IMR-90 (cell line): ENCODE measurements around the gene SPEG. TPM values are rescaled to one million over a fixed set of nuclear protein-coding genes. Genes with fewer than 3 reads are reported as not detected.

Source experiments
- ATAC-seq: fragments of 200-7000 bp; cut with Tn5 transposase; 2 replicates; pipeline ENCODE4 v1.9.1; 2020; ENCODE audit warnings: low read depth, mild to moderate bottlenecking, moderate library complexity
- BruUV-seq: library from RNA; stranded (reverse); fragments of 400-500 nt; replicated peaks from 2 replicates; lab custom pipeline; 2021; lab: Mats Ljungman, UMichigan
- CTCF ChIA-PET: fragments of 300-600 bp; formaldehyde crosslinking; extraction: SDS; loops from one replicate; lab custom pipeline; 2021; ENCODE audit warnings: antibody characterized with exemption; lab: Yijun Ruan, JAX
- POLR2A ChIA-PET: fragments of 300-600 bp; sonication (Branson Sonifier 250); formaldehyde crosslinking; loops from one replicate; lab custom pipeline; 2022; ENCODE audit warnings: antibody characterized with exemption; ENCODE audit not compliant: unreplicated experiment; lab: Charles Lee
- DNase-seq: peaks from one replicate; pipeline ENCODE4 v3.0.0; 2013
- H2AFZ ChIP-seq: replicated peaks from 2 replicates; pipeline ENCODE3; 2013; ENCODE audit warnings: low read length, mild to moderate bottlenecking; ENCODE audit not compliant: poor library complexity
- H2AK5ac ChIP-seq: 2 replicates; pipeline ENCODE4 v1.6.1; 2013; ENCODE audit warnings: low read depth, low read length, inconsistent platforms
- H2AK9ac ChIP-seq: replicated peaks from 2 replicates; pipeline ENCODE3; 2013; ENCODE audit warnings: mild to moderate bottlenecking, low read depth, low read length, moderate library complexity; ENCODE audit not compliant: poor library complexity
- H2BK120ac ChIP-seq: 2 replicates; pipeline ENCODE4 v1.6.1; 2013; ENCODE audit warnings: low read depth, low read length, inconsistent platforms
- H2BK15ac ChIP-seq: 3 replicates; pipeline ENCODE4 v1.6.1; 2013; ENCODE audit warnings: low read depth, low read length, inconsistent platforms
- H2BK20ac ChIP-seq: 2 replicates; pipeline ENCODE4 v1.6.1; 2013; ENCODE audit warnings: low read depth, mild to moderate bottlenecking, inconsistent platforms, low read length, moderate library complexity
- H2BK5ac ChIP-seq: 2 replicates; pipeline ENCODE4 v1.6.1; 2013; ENCODE audit warnings: mild to moderate bottlenecking, low read depth, low read length, inconsistent platforms; ENCODE audit not compliant: poor library complexity, severe bottlenecking
- H3K14ac ChIP-seq: replicated peaks from 2 replicates; pipeline ENCODE4 v1.6.1; 2013; ENCODE audit warnings: low read depth, low read length, inconsistent platforms
- H3K18ac ChIP-seq: 2 replicates; pipeline ENCODE4 v1.6.1; 2013; ENCODE audit warnings: low read depth, low read length, control low read depth
- H3K23ac ChIP-seq: 2 replicates; pipeline ENCODE4 v1.6.1; 2013; ENCODE audit warnings: low read depth, low read length, inconsistent platforms
- H3K27ac ChIP-seq: 2 replicates; pipeline ENCODE4 v1.5.1; 2013; ENCODE audit warnings: mild to moderate bottlenecking, control low read depth, low read length; ENCODE audit not compliant: insufficient read depth
- H3K27me3 ChIP-seq: 2 replicates; pipeline ENCODE4 v1.6.1; 2013; ENCODE audit warnings: low read length; ENCODE audit not compliant: control insufficient read depth, insufficient read depth
- H3K36me3 ChIP-seq: 2 replicates; pipeline ENCODE4 v1.6.1; 2013; ENCODE audit warnings: low read length, mixed read lengths; ENCODE audit not compliant: control insufficient read depth, insufficient read depth
- H3K4ac ChIP-seq: 2 replicates; pipeline ENCODE4 v1.6.1; 2013; ENCODE audit warnings: low read depth, low read length, inconsistent platforms
- H3K4me1 ChIP-seq: 2 replicates; pipeline ENCODE4 v1.6.1; 2013; ENCODE audit warnings: low read length, mixed read lengths; ENCODE audit not compliant: control insufficient read depth, insufficient read depth
- H3K4me2 ChIP-seq: 2 replicates; pipeline ENCODE4 v1.6.1; 2013; ENCODE audit warnings: low read depth, mild to moderate bottlenecking, control low read depth, low read length, moderate library complexity
- H3K4me3 ChIP-seq: 2 replicates; pipeline ENCODE4 v1.5.1; 2013; ENCODE audit warnings: low read depth, mild to moderate bottlenecking, control low read depth, low read length, moderate library complexity; ENCODE audit not compliant: insufficient read depth
- H3K56ac ChIP-seq: 2 replicates; pipeline ENCODE4 v1.6.1; 2013; ENCODE audit warnings: low read length, inconsistent platforms; ENCODE audit not compliant: insufficient read depth; ENCODE audit errors: extremely low read depth
- H3K79me1 ChIP-seq, 2 experiments: 2 replicates each; pipeline ENCODE4 v1.6.1; 2013; ENCODE audit warnings: low read length in 2 of 2, inconsistent platforms in 1 of 2, low read depth in 1 of 2
- H3K9ac ChIP-seq: 2 replicates; pipeline ENCODE4 v1.6.1; 2013; ENCODE audit warnings: low read depth, low read length, control low read depth
- H3K9me1 ChIP-seq: 2 replicates; pipeline ENCODE4 v1.6.1; 2013; ENCODE audit warnings: low read length, inconsistent platforms; ENCODE audit not compliant: insufficient read depth
- H3K9me3 ChIP-seq: 2 replicates; pipeline ENCODE4 v1.6.1; 2013; ENCODE audit warnings: low read length; ENCODE audit not compliant: control insufficient read depth, insufficient read depth
- H4K20me1 ChIP-seq: 2 replicates; pipeline ENCODE4 v1.6.1; 2013; ENCODE audit warnings: low read length, inconsistent platforms; ENCODE audit not compliant: insufficient read depth
- H4K5ac ChIP-seq: 2 replicates; pipeline ENCODE4 v1.6.1; 2013; ENCODE audit warnings: mild to moderate bottlenecking, low read depth, low read length, control low read depth
- H4K8ac ChIP-seq, 2 experiments: 2 replicates each; pipeline ENCODE4 v1.6.1; 2013; ENCODE audit warnings: low read depth in 2 of 2, low read length in 2 of 2, control low read depth in 1 of 2, inconsistent platforms in 1 of 2
- H4K91ac ChIP-seq: 2 replicates; pipeline ENCODE4 v1.6.1; 2013; ENCODE audit warnings: low read depth, low read length, inconsistent platforms; ENCODE audit not compliant: insufficient read depth
- BHLHE40 ChIP-seq: fragments of 150-350 bp; IDR thresholded peaks from 2 replicates; pipeline ENCODE4 v1.6.1; 2016; ENCODE audit warnings: mild to moderate bottlenecking, low read depth, low read length
- CEBPB ChIP-seq: IDR thresholded peaks from 2 replicates; pipeline ENCODE4 v1.6.1; 2012; ENCODE audit warnings: low read depth, low read length, improper control_type of control experiment
- CHD1 ChIP-seq: IDR thresholded peaks from 2 replicates; pipeline ENCODE4 v1.6.1; 2012; ENCODE audit warnings: low read depth, low read length, improper control_type of control experiment
- CTCF ChIP-seq: conservative IDR thresholded peaks from 2 replicates; pipeline ENCODE4 v1.5.1; 2012; ENCODE audit warnings: mild to moderate bottlenecking, low read depth, low read length, improper control_type of control experiment
- MAZ ChIP-seq: IDR thresholded peaks from 2 replicates; pipeline ENCODE4 v1.6.1; 2012; ENCODE audit warnings: low read depth, mild to moderate bottlenecking, low read length, improper control_type of control experiment, moderate library complexity, borderline replicate concordance
- MXI1 ChIP-seq: IDR thresholded peaks from 2 replicates; pipeline ENCODE4 v1.6.1; 2012; ENCODE audit warnings: low read depth, mild to moderate bottlenecking, low read length, moderate library complexity, borderline replicate concordance
- NFE2L2 ChIP-seq: fragments of 150-350 bp; IDR thresholded peaks from 2 replicates; pipeline ENCODE4 v1.6.1; 2016; ENCODE audit warnings: low read depth, mild to moderate bottlenecking, low read length
- POLR2A ChIP-seq: IDR thresholded peaks from 2 replicates; pipeline ENCODE4 v1.6.1; 2012; ENCODE audit warnings: mild to moderate bottlenecking, low read depth, low read length
- RAD21 ChIP-seq: IDR thresholded peaks from 2 replicates; pipeline ENCODE4 v1.6.1; 2012; ENCODE audit warnings: low read length, improper control_type of control experiment
- SMC3 ChIP-seq: fragments of 150-350 bp; IDR thresholded peaks from 2 replicates; pipeline ENCODE4 v1.6.1; 2016; ENCODE audit warnings: low read depth, mild to moderate bottlenecking, antibody characterized with exemption, low read length, moderate library complexity
- WGBS, 2 experiments: methylation state at CpG; one replicate each; pipeline versions ENCODE4 v1.1.5 to v1.1.7; 2013; ENCODE audit warnings: missing lambda C conversion rate in 2 of 2; ENCODE audit not compliant: insufficient read length in 1 of 2; ENCODE audit errors: extremely low coverage in 2 of 2; 5-methylcytosine and 5-hydroxymethylcytosine counted together
- dilution Hi-C: fragments of 300-500 bp; cut with HindIII; formaldehyde crosslinking; loops from one replicate; pipeline ENCODE4 v1.14.3; 2018; ENCODE audit warnings: low sequenced_read_pairs; ENCODE audit not compliant: unreplicated experiment
- in situ Hi-C: fragments of 300-500 bp; cut with MboI; formaldehyde crosslinking; loops from 3 replicates; pipeline ENCODE4 v1.14.3; 2019; ENCODE audit warnings: low sequenced_read_pairs, inconsistent platforms, mixed read lengths
- intact Hi-C: fragments of 100-400 bp; cut with micrococcal nuclease; formaldehyde crosslinking; loops from 2 replicates; pipeline ENCODE4 v1.10.0; 2022
- polyA plus RNA-seq, 3 experiments: library from polyadenylated mRNA; depleted of rRNA; stranded (reverse); fragments of >200 nt; gene quantifications; 2 replicates each; pipeline ENCODE4 v1.2.3, GENCODE V29; 2012; ENCODE audit warnings: low replicate concordance in 1 of 3
- total RNA-seq: library from RNA; depleted of rRNA; stranded (reverse); fragments of >200 nt; gene quantifications from 2 replicates; pipeline ENCODE4 v1.2.3, GENCODE V29; 2012
- TF ChIP-seq, protein P1 (sequence below): fragments of 150-350 bp; IDR thresholded peaks from 2 replicates; pipeline ENCODE4 v1.6.1; 2017; ENCODE audit warnings: mild to moderate bottlenecking, antibody characterized with exemption, low read length, low read depth

The SPEG gene
- total and polyA plus RNA-seq, 2 of the 4 experiments (the other 2 are of a cell fraction): 6.8 to 81.6 TPM

DNA sequence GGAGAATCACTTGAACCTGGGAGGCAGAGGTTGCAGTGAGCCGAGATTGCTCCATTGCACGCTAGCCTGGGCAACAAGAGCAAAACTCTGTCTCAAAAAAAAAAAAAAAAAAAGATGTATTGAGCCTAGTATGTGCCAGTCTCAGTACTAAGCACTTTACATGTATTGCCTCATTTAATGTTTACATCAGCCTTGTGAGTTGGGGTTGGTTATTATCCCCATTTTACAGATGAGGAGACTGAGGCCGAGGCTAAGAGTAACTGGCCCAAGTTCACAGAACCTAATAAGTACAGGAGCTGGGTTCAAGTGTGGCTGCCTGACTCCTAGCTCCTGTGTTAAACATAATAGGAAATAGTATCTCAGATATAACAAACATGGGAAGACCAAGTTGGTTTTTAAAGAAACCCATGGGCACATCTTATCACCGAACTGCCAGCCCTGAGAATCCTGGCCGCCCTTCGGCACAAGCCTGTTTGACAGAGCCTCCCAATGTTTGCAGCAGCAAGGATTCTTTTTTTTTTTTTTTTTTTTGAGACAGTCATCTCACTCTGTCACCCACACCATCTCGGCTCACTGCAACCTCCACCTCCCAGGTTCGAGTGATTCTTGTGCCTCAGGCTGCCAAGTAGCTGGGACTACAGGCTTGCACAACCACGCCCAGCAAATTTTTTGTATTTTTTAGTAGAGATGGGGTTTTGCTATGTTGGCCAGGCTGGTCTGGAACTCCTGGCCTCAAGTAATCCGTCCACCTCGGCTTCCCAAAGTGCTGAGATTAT, 39.8 kb downstream of the SPEG start:
- BruUV-seq: no TSS peak
- WGBS, 2 experiments: no CpG with 5 or more reads among the region's 11 CpGs
- TF ChIP-seq CHD1: no peak
- no peak for TF ChIP-seq SMC3
- TF ChIP-seq CEBPB: no peak
- TF ChIP-seq, protein P1, sequence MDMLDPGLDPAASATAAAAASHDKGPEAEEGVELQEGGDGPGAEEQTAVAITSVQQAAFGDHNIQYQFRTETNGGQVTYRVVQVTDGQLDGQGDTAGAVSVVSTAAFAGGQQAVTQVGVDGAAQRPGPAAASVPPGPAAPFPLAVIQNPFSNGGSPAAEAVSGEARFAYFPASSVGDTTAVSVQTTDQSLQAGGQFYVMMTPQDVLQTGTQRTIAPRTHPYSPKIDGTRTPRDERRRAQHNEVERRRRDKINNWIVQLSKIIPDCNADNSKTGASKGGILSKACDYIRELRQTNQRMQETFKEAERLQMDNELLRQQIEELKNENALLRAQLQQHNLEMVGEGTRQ: no peak
- no peak for TF ChIP-seq POLR2A
- TF ChIP-seq MXI1: no peak
- TF ChIP-seq BHLHE40: no peak
- TF ChIP-seq CTCF: no peak
- no peak for TF ChIP-seq RAD21
- TF ChIP-seq MAZ: no peak
- no peak for TF ChIP-seq NFE2L2

More for the DNA sequence above, 39.8 kb downstream of the SPEG start:
- no peak overlapping the region for H2BK15ac ChIP-seq
- no peak overlapping the region for H4K91ac ChIP-seq
- H3K18ac ChIP-seq: no peak overlapping the region
- H3K4me1 ChIP-seq: peaks cover 6% of the 10 kb centered on the region
- H3K56ac ChIP-seq: no peak overlapping the region
- H3K9me3 ChIP-seq: no peaks in the 10 kb centered on the region
- H2BK20ac ChIP-seq: no peak overlapping the region
- H3K27ac ChIP-seq: no peak overlapping the region
- ChIA-PET CTCF (interaction anchor here (1.0 kb wide), 1 partner anchor 11 kb away, joined by 3 read pairs; no protein-coding TSS in a partner anchor), POLR2A (no interaction called here)
- H3K4me2 ChIP-seq: no peak overlapping the region
- no peak overlapping the region for H2BK120ac ChIP-seq
- H2AK9ac ChIP-seq: no peak overlapping the region
- no peaks in the 10 kb centered on the region for H3K9me1 ChIP-seq
- no peaks in the 10 kb centered on the region; the same call in 1 of the 2 replicates for H4K20me1 ChIP-seq
- H3K23ac ChIP-seq: no peak overlapping the region
- no peak for ATAC-seq
- H3K9ac ChIP-seq: no peak overlapping the region
- no peak overlapping the region for H3K4me3 ChIP-seq
- dilution Hi-C loops (no loop called here), intact Hi-C loops (no loop called here), in situ Hi-C loops (no loop called here)
- no peak overlapping the region for H4K5ac ChIP-seq
- DNase-seq: no peak
- no peak overlapping the region for H3K4ac ChIP-seq
- no peak overlapping the region for H4K8ac ChIP-seq
- H2AFZ ChIP-seq: no peak overlapping the region
- H3K79me1 ChIP-seq: no peaks in the 10 kb centered on the region; a peak in 1 of 4 replicates
- H3K27me3 ChIP-seq: no peaks in the 10 kb centered on the region
- H3K36me3 ChIP-seq: peaks cover 51% of the 10 kb centered on the region; the same call in 1 of the 2 replicates
- H2BK5ac ChIP-seq: no peak overlapping the region
- H2AK5ac ChIP-seq: no peak overlapping the region
- H3K14ac ChIP-seq: no peak overlapping the region
